Measurements from ENCODE around the gene INTS14.
"Not testable (repeated sequence)": the region's sequence is repeated elsewhere in the genome, so short reads cannot be mapped to it uniquely, and the experiment has no call there.

The INTS14 gene

GRCh38 chr15:65558997-65559760 is 51.8 kb downstream of the INTS14 start:
- H3K36me3 ChIP-seq (ENCODE audit: control insufficient read depth, insufficient read depth, low read length), result peaks cover 17% of the 10 kb centered on the region; the same call in 1 of the 2 replicates

GRCh38 chr15:65558336-65558735 is 52.6 kb downstream of the INTS14 start:
- no peaks in the 10 kb centered on the region for H3K27me3 ChIP-seq (ENCODE audit: control insufficient read depth, insufficient read depth, low read length)
- no peak overlapping the region for H3K27ac ChIP-seq (ENCODE audit: low read length)
- H3K4me3 ChIP-seq (ENCODE audit: low read length), result no peak overlapping the region
- H3K9me3 ChIP-seq (ENCODE audit: control insufficient read depth, insufficient read depth, low read length), result no peaks in the 10 kb centered on the region
- no peak for DNase-seq (ENCODE audit: low read depth, low spot score)
- WGBS (ENCODE audit: insufficient coverage, insufficient read length), result no CpG with 5 or more reads among the region's 5 CpGs
- no peaks in the 10 kb centered on the region for H3K4me1 ChIP-seq (ENCODE audit: control insufficient read depth, insufficient read depth, low read length)
- H3K36me3 ChIP-seq (ENCODE audit: control insufficient read depth, insufficient read depth, low read length), result peaks cover 17% of the 10 kb centered on the region; the same call in 1 of the 2 replicates

More at GRCh38 chr15:65558997-65559760, 51.8 kb downstream of the INTS14 start:
- Histone ChIP-seq H3K9me3 (ENCODE audit: control insufficient read depth, insufficient read depth, low read length) (no peaks in the 10 kb centered on the region), H3K27me3 (ENCODE audit: control insufficient read depth, insufficient read depth, low read length) (no peaks in the 10 kb centered on the region), H3K27ac (ENCODE audit: low read length) (no peak overlapping the region), H3K4me3 (ENCODE audit: low read length) (no peak overlapping the region), H3K4me1 (ENCODE audit: control insufficient read depth, insufficient read depth, low read length) (no peaks in the 10 kb centered on the region)
- DNase-seq (ENCODE audit: low read depth, low spot score), result no peak
- WGBS (ENCODE audit: insufficient coverage, insufficient read length), result no CpG with 5 or more reads among the region's 6 CpGs

- WGBS (ENCODE audit: insufficient coverage, insufficient read length), result no CpG with 5 or more reads among the region's 7 CpGs
- H3K4me3 ChIP-seq (ENCODE audit: low read length), result no peak overlapping the region
Observed at GRCh38 chr15:65556622-65557021, 54.3 kb downstream of the INTS14 start.

GRCh38 chr15:65553691-65554090 is 57.2 kb downstream of the INTS14 start:
- H3K27me3 ChIP-seq (ENCODE audit: control insufficient read depth, insufficient read depth, low read length), result no peaks in the 10 kb centered on the region
- WGBS (ENCODE audit: insufficient coverage, insufficient read length), result no CpG with 5 or more reads among the region's 3 CpGs
- no peak overlapping the region for H3K4me3 ChIP-seq (ENCODE audit: low read length)
- no peaks in the 10 kb centered on the region for H3K9me3 ChIP-seq (ENCODE audit: control insufficient read depth, insufficient read depth, low read length)
- no peak for DNase-seq (ENCODE audit: low read depth, low spot score)
- H3K27ac ChIP-seq (ENCODE audit: low read length), result no peak overlapping the region
- 0 out of 2 replicates have a peak, but pooled peaks cover 1% of the 10 kb centered on the region for H3K4me1 ChIP-seq (ENCODE audit: control insufficient read depth, insufficient read depth, low read length)
- peaks cover 7% of the 10 kb centered on the region; the same call in 1 of the 2 replicates for H3K36me3 ChIP-seq (ENCODE audit: control insufficient read depth, insufficient read depth, low read length)

More at GRCh38 chr15:65556622-65557021, 54.3 kb downstream of the INTS14 start:
- Histone ChIP-seq H3K27ac (ENCODE audit: low read length) (no peak overlapping the region), H3K27me3 (ENCODE audit: control insufficient read depth, insufficient read depth, low read length) (no peaks in the 10 kb centered on the region), H3K9me3 (ENCODE audit: control insufficient read depth, insufficient read depth, low read length) (no peaks in the 10 kb centered on the region), H3K4me1 (ENCODE audit: control insufficient read depth, insufficient read depth, low read length) (no peaks in the 10 kb centered on the region), H3K36me3 (ENCODE audit: control insufficient read depth, insufficient read depth, low read length) (peaks cover 7% of the 10 kb centered on the region; the same call in 1 of the 2 replicates)
- no peak for DNase-seq (ENCODE audit: low read depth, low spot score)

- not testable (repeated sequence) for H3K27ac ChIP-seq (ENCODE audit: low read length); H3K36me3 ChIP-seq (ENCODE audit: control insufficient read depth, insufficient read depth, low read length); H3K4me3 ChIP-seq (ENCODE audit: low read length); H3K4me1 ChIP-seq (ENCODE audit: control insufficient read depth, insufficient read depth, low read length); H3K9me3 ChIP-seq (ENCODE audit: control insufficient read depth, insufficient read depth, low read length); H3K27me3 ChIP-seq (ENCODE audit: control insufficient read depth, insufficient read depth, low read length); DNase-seq (ENCODE audit: low read depth, low spot score)
- WGBS (ENCODE audit: insufficient coverage, insufficient read length), result no CpG with 5 or more reads among the region's 6 CpGs
Observed at GRCh38 chr15:65552851-65553250, 58.1 kb downstream of the INTS14 start.

- no peak for DNase-seq (ENCODE audit: low read depth, low spot score)
- H3K4me3 ChIP-seq (ENCODE audit: low read length), result no peak overlapping the region
- H3K4me1 ChIP-seq (ENCODE audit: control insufficient read depth, insufficient read depth, low read length), result 0 out of 2 replicates have a peak, but pooled peaks cover 1% of the 10 kb centered on the region
- H3K27me3 ChIP-seq (ENCODE audit: control insufficient read depth, insufficient read depth, low read length), result no peaks in the 10 kb centered on the region
- H3K36me3 ChIP-seq (ENCODE audit: control insufficient read depth, insufficient read depth, low read length), result peaks cover 4% of the 10 kb centered on the region; the same call in 1 of the 2 replicates
- WGBS (ENCODE audit: insufficient coverage, insufficient read length), result no CpG with 5 or more reads among the region's 2 CpGs
- H3K27ac ChIP-seq (ENCODE audit: low read length), result no peak overlapping the region
- no peaks in the 10 kb centered on the region for H3K9me3 ChIP-seq (ENCODE audit: control insufficient read depth, insufficient read depth, low read length)
Observed at GRCh38 chr15:65551183-65551582, 59.7 kb downstream of the INTS14 start.

GRCh38 chr15:65550681-65551098 is 60.2 kb downstream of the INTS14 start:
- no peaks in the 10 kb centered on the region for H3K27me3 ChIP-seq (ENCODE audit: control insufficient read depth, insufficient read depth, low read length)
- H3K27ac ChIP-seq (ENCODE audit: low read length), result no peak overlapping the region
- no peak for DNase-seq (ENCODE audit: low read depth, low spot score)
- H3K4me1 ChIP-seq (ENCODE audit: control insufficient read depth, insufficient read depth, low read length), result 0 out of 2 replicates have a peak, but pooled peaks cover 1% of the 10 kb centered on the region
- peaks cover 2% of the 10 kb centered on the region; the same call in 1 of the 2 replicates for H3K36me3 ChIP-seq (ENCODE audit: control insufficient read depth, insufficient read depth, low read length)
- H3K9me3 ChIP-seq (ENCODE audit: control insufficient read depth, insufficient read depth, low read length), result no peaks in the 10 kb centered on the region
- no peak overlapping the region for H3K4me3 ChIP-seq (ENCODE audit: low read length)
- WGBS (ENCODE audit: insufficient coverage, insufficient read length), result no CpG with 5 or more reads among the region's 3 CpGs

- H3K36me3 ChIP-seq (ENCODE audit: control insufficient read depth, insufficient read depth, low read length); H3K4me3 ChIP-seq (ENCODE audit: low read length); H3K9me3 ChIP-seq (ENCODE audit: control insufficient read depth, insufficient read depth, low read length); H3K27ac ChIP-seq (ENCODE audit: low read length); H3K27me3 ChIP-seq (ENCODE audit: control insufficient read depth, insufficient read depth, low read length); H3K4me1 ChIP-seq (ENCODE audit: control insufficient read depth, insufficient read depth, low read length); DNase-seq (ENCODE audit: low read depth, low spot score): not testable (repeated sequence)
- no CpG with 5 or more reads among the region's 9 CpGs for WGBS (ENCODE audit: insufficient coverage, insufficient read length)
Observed at GRCh38 chr15:65549288-65549687, 61.6 kb downstream of the INTS14 start.

- DNase-seq (ENCODE audit: low read depth, low spot score), result no peak
- H3K4me1 ChIP-seq (ENCODE audit: control insufficient read depth, insufficient read depth, low read length), result 0 out of 2 replicates have a peak, but pooled peaks cover 1% of the 10 kb centered on the region
- H3K9me3 ChIP-seq (ENCODE audit: control insufficient read depth, insufficient read depth, low read length), result no peaks in the 10 kb centered on the region
- no peak overlapping the region for H3K27ac ChIP-seq (ENCODE audit: low read length)
- no peaks in the 10 kb centered on the region for H3K27me3 ChIP-seq (ENCODE audit: control insufficient read depth, insufficient read depth, low read length)
- no peak overlapping the region for H3K4me3 ChIP-seq (ENCODE audit: low read length)
- H3K36me3 ChIP-seq (ENCODE audit: control insufficient read depth, insufficient read depth, low read length), result no peaks in the 10 kb centered on the region
Observed at GRCh38 chr15:65547841-65548240, 63.1 kb downstream of the INTS14 start.

- WGBS (ENCODE audit: insufficient coverage, insufficient read length), result no CpG with 5 or more reads among the region's 3 CpGs
- H3K27ac ChIP-seq (ENCODE audit: low read length), result no peak overlapping the region
- H3K27me3 ChIP-seq (ENCODE audit: control insufficient read depth, insufficient read depth, low read length), result no peaks in the 10 kb centered on the region
- H3K36me3 ChIP-seq (ENCODE audit: control insufficient read depth, insufficient read depth, low read length), result no peaks in the 10 kb centered on the region
- no peaks in the 10 kb centered on the region for H3K4me1 ChIP-seq (ENCODE audit: control insufficient read depth, insufficient read depth, low read length)
- H3K4me3 ChIP-seq (ENCODE audit: low read length), result no peak overlapping the region
- DNase-seq (ENCODE audit: low read depth, low spot score), result no peak
- no peaks in the 10 kb centered on the region for H3K9me3 ChIP-seq (ENCODE audit: control insufficient read depth, insufficient read depth, low read length)
Observed at GRCh38 chr15:65541231-65541820, 69.6 kb downstream of the INTS14 start.
